Vagina (tissue), 2 donors: ENCODE results near the gene GPX7. TPM values are rescaled to one million over a fixed set of nuclear protein-coding genes. Genes with fewer than 3 reads are reported as not detected.

Experiments
- DNase-seq, 2 donors: peaks; one replicate each; pipeline ENCODE4 v3.0.0-alpha.2; 2017; ENCODE audit errors: extremely low spot score in 2 of 2
- H3K27ac ChIP-seq: fragments of 200-600 bp; sonication (generic); one replicate; pipeline ENCODE4 v1.5.1; 2019
- H3K27me3 ChIP-seq: fragments of 200-600 bp; sonication (generic); one replicate; pipeline ENCODE4 v1.5.1; 2019
- H3K36me3 ChIP-seq, 2 donors: fragments of 200-600 bp; sonication (generic); one replicate each; pipeline ENCODE4 v1.5.1; 2017 to 2019
- H3K4me1 ChIP-seq: fragments of 200-600 bp; sonication (generic); one replicate; pipeline ENCODE4 v1.5.1; 2019
- H3K4me3 ChIP-seq, 2 donors: fragments of 200-600 bp; sonication (generic); 1 replicate in 1 of 2; 2 replicates in 1 of 2; pipeline ENCODE4 v1.5.1; 2016 to 2019
- H3K9me3 ChIP-seq: fragments of 200-600 bp; sonication (generic); one replicate; pipeline ENCODE4 v1.5.1; 2019
- CTCF ChIP-seq, 3 experiments: fragments of 450-650 bp in 2 of 3; fragments of 200-600 bp in 1 of 3; sonication (generic) in 1 of 3; IDR thresholded peaks; one replicate each; pipeline ENCODE4 v1.5.1; 2017 to 2019; ENCODE audit warnings: antibody characterized with exemption in 3 of 3, mild to moderate bottlenecking in 2 of 3, moderate library complexity in 2 of 3
- POLR2A ChIP-seq, 2 donors: fragments of 450-650 bp; IDR thresholded peaks; one replicate each; pipeline ENCODE4 v1.6.1; 2017; ENCODE audit warnings: antibody characterized with exemption in 2 of 2, mild to moderate bottlenecking in 2 of 2, moderate library complexity in 2 of 2
- POLR2AphosphoS5 ChIP-seq, 2 donors: sonication (generic); formaldehyde crosslinking; IDR thresholded peaks; one replicate each; pipeline ENCODE4 v1.9.0; 2017; ENCODE audit warnings: antibody characterized with exemption in 2 of 2, mild to moderate bottlenecking in 2 of 2, low read depth in 1 of 2; ENCODE audit not compliant: insufficient read depth in 1 of 2
- intact Hi-C: fragments of 100-400 bp; cut with DNase I; formaldehyde crosslinking; loops from one replicate; pipeline ENCODE4 v1.15.1; 2023
- total RNA-seq: library from RNA; depleted of rRNA; stranded (reverse); fragments of >200 nt; gene quantifications from one replicate; pipeline ENCODE4 v1.2.3, GENCODE V29; 2016

GPX7 gene
- total RNA-seq, 1 donor from 2014 or later: 9.8 TPM

- Histone ChIP-seq H3K4me1 (no peaks in the 10 kb centered on the region), H3K27ac (no peak overlapping the region), H3K9me3 (no peaks in the 10 kb centered on the region), H3K36me3 (no peaks in the 10 kb centered on the region), H3K27me3 (no peaks in the 10 kb centered on the region), H3K4me3 (no peak overlapping the region)
- no peak for DNase-seq
- intact Hi-C loops: no loop called here
- TF ChIP-seq CTCF (IDR thresholded peaks at IDR 0.05) (no peak), POLR2AphosphoS5 (IDR thresholded peaks at IDR 0.05; ENCODE audit: insufficient read depth in 1 of 2, low read depth in 1 of 2) (no peak), POLR2A (IDR thresholded peaks at IDR 0.05) (no peak)
Observed at GRCh38 chr1:52657702-52658101, 55.5 kb downstream of the GPX7 start.

Other genes starting within 250 kb of the GPX7 start
- 23.8 TPM for gene CC2D1B, start 236.2 kb upstream of the GPX7 start, total RNA-seq
- gene ORC1, start 197.9 kb upstream of the GPX7 start, total RNA-seq: 1.7 TPM
- 17.7 TPM for gene PRPF38A, start 197.8 kb upstream of the GPX7 start, total RNA-seq
- 78.1 TPM for gene TUT4, start 49.3 kb upstream of the GPX7 start, total RNA-seq
- gene SHISAL2A, start 30.8 kb downstream of the GPX7 start, total RNA-seq: 3.2 TPM
- gene COA7, start 96.0 kb downstream of the GPX7 start, total RNA-seq: 9.8 TPM
- 30.4 TPM for gene ZYG11B, start 124.1 kb downstream of the GPX7 start, total RNA-seq
- gene ZYG11A, start 240.4 kb downstream of the GPX7 start, total RNA-seq: 0.74 TPM